ENCODE data around the gene DUSP28. TPM values are rescaled to one million over a fixed set of nuclear protein-coding genes. Genes with fewer than 3 reads are reported as not detected.

The DUSP28 gene
- total RNA-seq, 1 experiment from 2014 or later, result 2.2 TPM

DNA sequence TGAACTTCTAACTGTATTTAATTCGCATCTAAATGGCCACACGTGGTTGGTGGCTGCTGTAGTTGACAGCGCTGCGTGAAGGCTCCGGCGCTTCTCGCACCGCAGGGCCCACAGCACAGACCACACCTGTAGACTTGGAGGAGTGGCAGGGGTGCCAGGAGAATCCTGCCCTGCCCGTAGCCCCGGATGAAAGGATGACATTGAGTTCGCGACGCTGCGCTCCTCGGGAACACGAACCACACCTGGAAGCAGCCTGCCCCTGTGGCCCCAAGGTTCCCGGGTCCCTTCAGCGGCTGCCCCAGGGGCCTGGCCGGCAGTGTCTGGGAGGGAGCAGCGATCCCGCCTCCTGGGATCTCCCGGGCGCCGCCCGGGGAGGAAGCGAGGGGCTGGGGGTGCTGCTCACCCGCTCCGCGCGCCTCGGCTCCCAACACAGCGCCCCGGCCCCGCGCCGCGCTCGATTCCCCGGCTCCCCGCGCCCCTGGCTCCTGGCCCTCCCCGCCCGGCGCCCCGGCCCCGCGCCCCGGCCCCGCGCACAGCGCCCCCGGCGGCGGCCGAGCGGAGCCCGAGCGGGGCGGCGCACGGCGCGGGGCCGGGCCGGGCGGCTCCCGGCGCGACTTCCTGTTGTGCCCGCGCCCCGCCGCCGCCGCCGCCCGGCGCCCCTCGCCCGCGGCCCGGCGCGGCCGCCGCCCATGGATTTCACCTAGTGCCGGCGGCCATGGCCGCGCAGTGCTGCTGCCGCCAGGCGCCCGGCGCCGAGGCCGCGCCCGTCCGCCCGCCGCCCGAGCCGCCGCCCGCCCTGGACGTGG is 7.9 kb downstream of the DUSP28 start, which contains the start of gene RNPEPL1:
TSS of gene RNPEPL1 (plus strand) at position 613 of the 806 bp plus-strand sequence. CDS start at position 716, 103 bp downstream.
- Mint-ChIP-seq H3K36me3 (ENCODE audit: insufficient read depth, unreplicated experiment) (peaks cover 15% of the 10 kb centered on the region), H3K4me3 (ENCODE audit: unreplicated experiment) (peak within 1 kb of the TSS; percentile 83), H3K27ac (ENCODE audit: unreplicated experiment) (no peak within 1 kb of the TSS), H3K4me1 (ENCODE audit: low read depth, unreplicated experiment) (peaks cover 16% of the 10 kb centered on the region), H3K27me3 (ENCODE audit: insufficient read depth, unreplicated experiment) (no peaks in the 10 kb centered on the region), H3K9me3 (ENCODE audit: unreplicated experiment) (no peaks in the 10 kb centered on the region)
- H3K27me3 ChIP-seq (replicated peaks; ENCODE audit: control insufficient read depth, insufficient read depth, low read length), result no peaks in the 10 kb centered on the region
- H3K4me3 ChIP-seq (ENCODE audit: low read depth, low read length), result peak within 1 kb of the TSS; percentile 68
- DNase-seq, result peak; percentile 35 to 55
- no TSS peak for BruUV-seq (replicated peaks)
- CTCF ChIA-PET, result interaction anchor here (2.8 kb wide), 1 partner anchor 18 kb away, joined by 25 read pairs; the partner anchor contains the start of gene CAPN10
- POLR2A ChIA-PET, result interaction anchor here (1.3 kb wide), 1 partner anchor 18 kb away, joined by 6 read pairs; the partner anchor contains the start of gene CAPN10
- H3K4me1 ChIP-seq, result peaks cover 26% of the 10 kb centered on the region
- TF ChIP-seq, protein P1, sequence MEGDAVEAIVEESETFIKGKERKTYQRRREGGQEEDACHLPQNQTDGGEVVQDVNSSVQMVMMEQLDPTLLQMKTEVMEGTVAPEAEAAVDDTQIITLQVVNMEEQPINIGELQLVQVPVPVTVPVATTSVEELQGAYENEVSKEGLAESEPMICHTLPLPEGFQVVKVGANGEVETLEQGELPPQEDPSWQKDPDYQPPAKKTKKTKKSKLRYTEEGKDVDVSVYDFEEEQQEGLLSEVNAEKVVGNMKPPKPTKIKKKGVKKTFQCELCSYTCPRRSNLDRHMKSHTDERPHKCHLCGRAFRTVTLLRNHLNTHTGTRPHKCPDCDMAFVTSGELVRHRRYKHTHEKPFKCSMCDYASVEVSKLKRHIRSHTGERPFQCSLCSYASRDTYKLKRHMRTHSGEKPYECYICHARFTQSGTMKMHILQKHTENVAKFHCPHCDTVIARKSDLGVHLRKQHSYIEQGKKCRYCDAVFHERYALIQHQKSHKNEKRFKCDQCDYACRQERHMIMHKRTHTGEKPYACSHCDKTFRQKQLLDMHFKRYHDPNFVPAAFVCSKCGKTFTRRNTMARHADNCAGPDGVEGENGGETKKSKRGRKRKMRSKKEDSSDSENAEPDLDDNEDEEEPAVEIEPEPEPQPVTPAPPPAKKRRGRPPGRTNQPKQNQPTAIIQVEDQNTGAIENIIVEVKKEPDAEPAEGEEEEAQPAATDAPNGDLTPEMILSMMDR (IDR thresholded peaks at IDR 0.05; ENCODE audit: insufficient read depth in 1 of 2, low read depth in 1 of 2, low read length in 1 of 2, severe bottlenecking in 1 of 2, unreplicated experiment in 1 of 2), result no peak
- intact Hi-C loops (cut with micrococcal nuclease; ENCODE audit: unreplicated experiment), result no loop called here
- H3K36me3 ChIP-seq (ENCODE audit: control insufficient read depth, insufficient read depth, low read length), result no peaks in the 10 kb centered on the region
- H3K9me3 ChIP-seq, result no peaks in the 10 kb centered on the region

DNA sequence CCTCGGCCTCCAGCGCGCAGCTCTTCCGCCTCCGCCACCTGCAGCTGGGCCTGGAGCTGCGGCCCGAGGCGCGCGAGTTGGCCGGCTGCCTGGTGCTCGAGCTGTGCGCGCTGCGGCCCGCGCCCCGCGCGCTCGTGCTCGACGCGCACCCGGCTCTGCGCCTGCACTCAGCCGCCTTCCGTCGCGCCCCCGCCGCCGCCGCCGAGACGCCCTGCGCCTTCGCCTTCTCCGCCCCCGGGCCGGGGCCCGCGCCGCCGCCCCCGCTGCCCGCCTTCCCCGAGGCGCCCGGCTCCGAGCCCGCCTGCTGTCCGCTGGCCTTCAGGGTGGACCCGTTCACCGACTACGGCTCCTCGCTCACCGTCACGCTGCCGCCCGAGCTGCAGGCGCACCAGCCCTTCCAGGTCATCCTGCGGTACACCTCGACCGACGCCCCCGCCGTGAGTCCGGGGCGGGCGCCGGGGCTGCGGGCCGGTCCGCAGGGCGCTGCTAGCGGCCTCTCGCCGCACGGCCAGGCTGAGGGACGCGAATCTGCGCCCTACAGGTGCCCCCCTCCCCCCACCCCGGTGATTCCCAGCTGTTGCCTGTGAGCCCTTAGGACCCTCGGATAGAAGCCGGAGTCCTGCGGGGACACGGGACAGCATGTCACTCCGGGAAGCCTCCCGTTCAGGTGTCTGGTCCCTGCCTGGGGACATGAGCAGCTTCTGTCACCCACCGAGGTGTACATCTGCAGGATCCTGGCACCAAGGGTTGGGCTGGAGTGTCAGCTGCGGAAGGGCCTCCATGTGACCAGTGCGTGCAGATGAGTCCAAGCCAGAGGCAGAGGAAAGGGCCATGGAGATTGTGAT is 8.7 kb downstream of the DUSP28 start:
- Mint-ChIP-seq H3K4me3 (ENCODE audit: unreplicated experiment) (peak overlapping the region; percentile 71), H3K9me3 (ENCODE audit: unreplicated experiment) (no peaks in the 10 kb centered on the region), H3K36me3 (ENCODE audit: insufficient read depth, unreplicated experiment) (peaks cover 9% of the 10 kb centered on the region), H3K27ac (ENCODE audit: unreplicated experiment) (no peak overlapping the region), H3K27me3 (ENCODE audit: insufficient read depth, unreplicated experiment) (no peaks in the 10 kb centered on the region), H3K4me1 (ENCODE audit: low read depth, unreplicated experiment) (peaks cover 16% of the 10 kb centered on the region)
- BruUV-seq (replicated peaks), result no TSS peak
- ChIA-PET CTCF (no interaction called here), POLR2A (interaction anchor here (1.3 kb wide), 1 partner anchor 17 kb away, joined by 6 read pairs; the partner anchor contains the start of gene CAPN10)
- Histone ChIP-seq H3K27me3 (replicated peaks; ENCODE audit: control insufficient read depth, insufficient read depth, low read length) (no peaks in the 10 kb centered on the region), H3K9me3 (no peaks in the 10 kb centered on the region), H3K36me3 (ENCODE audit: control insufficient read depth, insufficient read depth, low read length) (no peaks in the 10 kb centered on the region), H3K4me1 (peaks cover 26% of the 10 kb centered on the region), H3K4me3 (ENCODE audit: low read depth, low read length) (peak overlapping the region; percentile 56)
- TF ChIP-seq, protein P1 (IDR thresholded peaks at IDR 0.05; ENCODE audit: insufficient read depth in 1 of 2, low read depth in 1 of 2, low read length in 1 of 2, severe bottlenecking in 1 of 2, unreplicated experiment in 1 of 2), result no peak
- DNase-seq, result peak; percentile 26 to 42
- intact Hi-C loops (cut with micrococcal nuclease; ENCODE audit: unreplicated experiment), result no loop called here

DNA sequence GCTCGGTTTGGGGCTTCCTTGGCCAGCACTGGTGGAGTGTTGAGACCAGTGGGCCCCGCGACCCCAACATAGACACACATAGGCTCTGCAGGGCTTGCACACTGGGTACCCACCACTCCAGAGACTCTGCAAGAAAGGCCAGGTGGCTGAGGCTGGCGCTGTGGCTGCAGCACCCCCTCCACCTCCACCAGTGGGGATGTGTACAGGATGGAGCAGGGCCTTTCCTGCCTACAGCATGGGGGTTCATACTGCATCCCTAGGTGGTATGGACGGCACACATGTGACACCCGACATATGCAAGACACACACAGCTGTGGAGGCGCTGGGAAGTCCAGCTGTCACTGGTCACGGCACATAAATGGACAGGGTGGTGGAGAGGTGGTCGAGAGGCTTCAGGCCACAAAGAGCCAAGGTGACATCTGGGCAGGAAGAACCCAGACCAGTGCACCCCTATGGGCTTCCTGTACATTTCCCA is 9.4 kb downstream of the DUSP28 start:
- no peak for DNase-seq
- H3K27ac Mint-ChIP-seq (ENCODE audit: unreplicated experiment), result no peak overlapping the region
- TF ChIP-seq, protein P1 (IDR thresholded peaks at IDR 0.05; ENCODE audit: insufficient read depth in 1 of 2, low read depth in 1 of 2, low read length in 1 of 2, severe bottlenecking in 1 of 2, unreplicated experiment in 1 of 2), result no peak
- Histone ChIP-seq H3K27me3 (replicated peaks; ENCODE audit: control insufficient read depth, insufficient read depth, low read length) (no peaks in the 10 kb centered on the region), H3K4me3 (ENCODE audit: low read depth, low read length) (peak overlapping the region; percentile 56), H3K4me1 (peaks cover 26% of the 10 kb centered on the region), H3K9me3 (no peaks in the 10 kb centered on the region), H3K36me3 (ENCODE audit: control insufficient read depth, insufficient read depth, low read length) (no peaks in the 10 kb centered on the region)
- no peaks in the 10 kb centered on the region for H3K9me3 Mint-ChIP-seq (ENCODE audit: unreplicated experiment)
- peaks cover 9% of the 10 kb centered on the region for H3K36me3 Mint-ChIP-seq (ENCODE audit: insufficient read depth, unreplicated experiment)
- peak overlapping the region; percentile 71 for H3K4me3 Mint-ChIP-seq (ENCODE audit: unreplicated experiment)
- H3K4me1 Mint-ChIP-seq (ENCODE audit: low read depth, unreplicated experiment), result peaks cover 12% of the 10 kb centered on the region
- no peaks in the 10 kb centered on the region for H3K27me3 Mint-ChIP-seq (ENCODE audit: insufficient read depth, unreplicated experiment)
- intact Hi-C loops (cut with micrococcal nuclease; ENCODE audit: unreplicated experiment), result no loop called here
- CTCF ChIA-PET, result no interaction called here
- POLR2A ChIA-PET, result interaction anchor here (1.3 kb wide), 1 partner anchor 17 kb away, joined by 6 read pairs; the partner anchor contains the start of gene CAPN10
- TSS peak; percentile 16 for BruUV-seq (replicated peaks)
